NCI-H82 (cell line): Measurements from ENCODE around the gene DCPS.
"Not testable (repeated sequence)": the region's sequence is repeated elsewhere in the genome, so short reads cannot be mapped to it uniquely, and the experiment has no call there.

Experiments used
- DNase-seq: peaks from one replicate; lab custom pipeline; 2025; lab: John Stamatoyannopoulos, UW

DCPS gene

DNA sequence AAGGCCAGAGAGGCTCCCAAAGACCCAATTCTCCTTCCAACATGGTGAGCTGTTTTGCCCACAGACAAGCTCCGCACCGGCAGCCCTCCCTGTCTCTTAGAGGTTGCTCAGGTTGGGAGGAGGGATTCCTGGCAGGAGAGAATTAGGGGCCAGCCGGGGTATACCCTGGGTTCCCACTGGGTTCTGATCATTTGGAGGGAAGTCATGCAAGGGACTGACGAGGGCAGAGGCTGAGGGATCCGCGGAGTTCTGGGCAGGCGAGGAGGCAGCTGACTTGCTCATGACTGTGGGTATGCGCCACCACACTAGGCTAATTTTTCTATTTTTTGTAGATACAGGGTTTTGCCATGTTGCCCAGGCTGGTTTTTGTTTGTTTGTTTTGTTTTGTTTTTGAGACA lies 56.2 kb downstream of the DCPS start:
- DNase-seq = no peak

DNA sequence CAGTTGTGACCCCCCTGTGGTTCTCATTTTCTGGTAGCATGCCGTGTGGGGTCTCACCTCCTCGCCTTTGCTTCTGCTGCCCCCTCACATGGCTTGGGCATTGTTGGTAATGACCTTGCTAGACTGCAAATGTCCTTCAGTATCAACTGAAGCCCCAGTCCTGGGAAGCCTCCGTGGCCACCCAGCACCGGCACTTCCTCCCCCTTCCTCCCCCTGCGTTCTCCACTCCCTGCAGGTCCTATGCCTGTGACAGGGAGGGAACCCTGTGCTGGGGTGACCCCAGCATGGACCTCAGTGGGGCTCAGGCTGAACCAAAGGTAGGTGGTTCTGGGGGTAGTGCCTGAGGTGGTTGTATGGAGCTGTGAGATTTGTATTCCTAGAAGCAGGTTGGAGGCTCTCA lies 57.5 kb downstream of the DCPS start:
- DNase-seq = no peak

DNA sequence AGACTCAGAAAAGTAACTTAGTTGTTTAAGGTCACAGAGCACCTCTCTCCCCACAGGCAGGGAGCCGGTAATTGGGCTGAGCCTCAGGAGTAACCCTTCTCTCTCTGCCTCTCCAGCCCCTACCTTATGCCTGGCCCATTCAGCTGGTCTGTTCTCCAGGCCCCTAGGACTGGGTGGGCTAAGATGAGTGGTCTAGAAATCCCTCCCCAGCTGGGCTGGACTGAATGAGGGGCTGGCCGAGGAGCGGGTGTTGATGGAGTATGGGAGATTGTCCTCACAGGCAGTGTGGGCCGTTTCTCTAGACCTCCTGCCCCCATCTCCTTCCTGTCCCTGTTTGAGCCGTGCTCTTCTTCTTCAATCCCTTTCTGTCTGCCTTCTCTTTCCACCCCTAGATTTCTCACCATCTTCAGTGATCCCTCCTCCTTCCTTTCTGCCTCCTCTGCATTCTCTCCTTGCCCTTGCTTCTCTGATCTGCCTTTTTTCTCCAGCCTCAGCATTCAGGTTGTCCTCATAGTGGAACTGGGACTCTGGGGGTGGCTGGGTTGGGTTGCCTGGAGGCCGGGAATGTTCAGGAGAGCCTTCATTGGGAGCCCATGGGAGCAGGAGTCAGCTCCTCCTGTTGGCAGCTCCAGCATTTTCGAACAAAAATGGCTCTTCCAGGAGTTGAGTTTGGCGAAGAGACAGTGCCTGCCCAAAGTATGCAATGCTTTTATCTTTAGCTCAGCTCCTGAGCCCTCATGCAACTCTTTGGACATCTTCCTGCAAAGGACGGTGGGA lies 59.2 kb downstream of the DCPS start:
- DNase-seq = no peak

DNA sequence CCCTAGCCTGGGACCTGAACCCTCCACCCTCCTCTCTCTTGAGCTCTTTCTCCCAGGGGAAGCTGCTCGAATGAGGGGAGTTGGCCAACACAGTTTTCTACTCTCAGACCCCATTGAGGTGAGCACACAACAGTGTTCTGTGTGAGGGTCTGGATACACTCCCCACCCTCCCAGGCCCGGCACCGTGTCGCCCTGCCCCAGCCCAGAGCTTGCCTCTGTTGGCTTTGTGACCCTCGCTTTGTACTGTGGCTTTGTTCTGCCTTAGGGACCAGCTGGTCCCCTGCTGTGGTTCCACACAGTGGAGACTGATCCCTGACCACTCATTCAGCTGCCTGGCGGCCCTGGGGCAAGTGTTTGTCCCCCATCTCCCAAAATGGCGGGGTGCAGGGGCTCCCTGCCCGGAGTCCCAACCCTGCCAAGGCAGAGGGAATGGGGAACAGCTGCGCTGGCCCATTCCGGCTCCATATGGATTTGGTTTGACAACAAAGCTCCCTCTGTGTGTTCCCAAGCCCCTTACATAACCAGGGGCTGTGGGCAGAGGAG lies 59.9 kb downstream of the DCPS start:
- DNase-seq = no peak

DNA sequence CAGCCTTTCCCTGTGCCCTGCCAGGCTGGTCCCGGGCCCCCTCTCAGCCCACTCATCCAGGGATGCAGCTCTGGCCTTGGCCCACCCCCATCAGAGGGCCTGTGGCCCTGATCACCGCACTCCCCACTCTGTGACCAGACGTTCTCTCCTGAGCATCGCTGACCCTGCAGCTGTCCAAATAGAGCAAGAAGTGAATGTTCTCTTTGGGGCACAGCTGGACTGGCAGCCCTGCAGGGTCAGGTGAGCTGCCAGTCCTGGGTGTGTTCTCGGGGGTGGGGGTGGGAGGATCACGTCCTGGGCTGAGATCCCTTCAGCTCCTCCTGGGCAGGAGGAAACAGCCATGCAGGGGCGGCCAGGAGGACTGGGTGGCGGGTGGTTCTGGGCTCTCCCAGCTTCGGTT lies 60.9 kb downstream of the DCPS start:
- not testable (repeated sequence) for DNase-seq

DNA sequence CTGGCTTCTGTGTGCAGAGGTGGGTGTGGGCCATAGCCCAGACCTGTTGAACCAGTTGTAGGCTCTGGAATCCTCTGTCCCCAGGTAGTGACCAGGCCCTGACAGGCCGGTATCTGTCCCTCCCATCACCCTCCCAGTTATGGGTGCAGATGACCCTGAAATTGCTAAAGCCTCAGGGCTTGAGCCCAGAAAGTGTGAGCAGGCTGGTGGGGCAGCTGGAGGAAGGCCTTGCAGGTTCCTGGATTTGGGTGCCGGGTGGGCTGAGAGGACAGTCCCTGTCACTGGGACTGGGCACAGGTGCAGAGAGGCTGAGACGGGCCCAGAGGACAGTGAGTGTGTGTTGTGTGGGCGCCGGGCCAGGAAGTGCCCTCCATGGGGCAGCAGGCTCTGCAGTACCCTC lies 61.6 kb downstream of the DCPS start:
- DNase-seq = not testable (repeated sequence)

DNA sequence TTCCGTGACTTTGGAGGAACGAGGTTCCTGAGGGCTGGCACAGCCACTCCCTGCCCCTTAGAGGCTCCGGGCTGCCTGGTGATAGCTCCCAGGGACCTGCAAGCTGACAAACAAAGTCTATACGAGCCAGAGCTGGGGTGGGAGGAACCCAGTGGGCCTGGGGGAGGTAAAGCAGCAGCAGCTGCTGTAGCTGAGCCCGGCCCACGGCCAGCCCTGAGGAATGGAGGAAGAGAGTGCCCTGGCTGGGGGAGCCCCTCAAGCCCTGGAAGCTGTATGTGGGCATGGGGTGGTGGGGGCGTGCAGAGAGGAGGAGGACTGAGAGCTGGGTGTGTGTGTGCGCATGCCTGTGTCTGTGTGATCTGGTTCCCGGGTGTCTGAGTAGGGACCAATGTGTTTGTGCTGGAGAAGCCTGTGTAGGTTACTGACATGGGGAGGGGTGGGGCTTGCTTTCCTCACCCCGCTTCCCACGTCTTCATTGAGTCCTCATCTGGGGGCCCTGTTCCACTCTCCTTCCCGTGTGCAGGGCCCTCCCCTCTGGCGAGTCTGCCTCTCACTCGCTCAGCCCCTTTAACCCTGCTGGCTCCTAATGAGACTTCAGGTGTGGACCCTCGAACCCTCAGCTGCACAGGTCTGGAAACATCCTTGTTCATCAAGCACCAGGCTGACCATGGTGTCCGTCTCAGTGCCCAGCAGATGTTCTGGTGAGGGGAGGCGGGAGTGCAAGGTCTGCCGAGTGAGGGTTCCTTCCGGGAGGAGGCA lies 62.4 kb downstream of the DCPS start:
- no peak for DNase-seq

DNA sequence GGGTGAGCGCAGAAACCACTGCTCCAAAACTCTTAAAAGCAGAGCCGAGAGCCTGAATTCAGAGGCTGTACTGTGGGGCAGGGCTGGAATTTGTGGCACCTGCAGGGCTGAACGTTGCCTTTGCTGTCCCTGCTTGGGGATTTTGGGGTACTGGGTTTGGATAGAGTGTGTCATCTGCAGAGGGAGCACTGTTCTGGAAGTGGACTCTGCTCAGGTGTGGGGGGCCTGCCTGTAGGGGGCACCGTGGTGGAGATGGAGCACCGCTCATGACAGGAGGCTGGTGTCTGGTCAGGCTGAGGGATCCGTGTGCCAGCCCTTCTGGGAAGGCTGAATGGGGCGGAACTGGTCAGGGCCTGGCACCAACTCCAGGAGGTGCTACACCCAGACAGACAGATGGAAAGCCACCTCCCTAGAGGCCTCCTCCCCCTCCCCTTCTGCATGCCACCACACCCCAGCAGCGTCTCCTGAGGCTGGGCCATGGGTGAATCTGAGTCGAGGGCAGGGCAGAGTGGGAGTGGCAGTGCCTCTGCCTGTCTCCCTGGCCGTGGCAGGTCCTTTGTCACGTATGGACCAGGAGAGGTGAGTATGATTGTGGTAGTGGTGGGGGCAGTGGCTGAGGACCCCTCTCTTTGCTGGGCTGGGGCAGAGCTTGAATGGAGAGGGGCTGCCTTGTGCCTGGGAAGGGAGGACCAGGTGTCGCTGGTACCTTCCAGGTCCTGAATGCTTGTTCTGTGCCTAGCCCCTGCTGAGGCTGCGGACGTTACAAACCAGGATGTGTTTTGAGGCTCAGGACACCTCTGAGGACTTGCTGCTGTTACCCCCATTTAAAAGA lies 63.2 kb downstream of the DCPS start:
- not testable (repeated sequence) for DNase-seq

DNA sequence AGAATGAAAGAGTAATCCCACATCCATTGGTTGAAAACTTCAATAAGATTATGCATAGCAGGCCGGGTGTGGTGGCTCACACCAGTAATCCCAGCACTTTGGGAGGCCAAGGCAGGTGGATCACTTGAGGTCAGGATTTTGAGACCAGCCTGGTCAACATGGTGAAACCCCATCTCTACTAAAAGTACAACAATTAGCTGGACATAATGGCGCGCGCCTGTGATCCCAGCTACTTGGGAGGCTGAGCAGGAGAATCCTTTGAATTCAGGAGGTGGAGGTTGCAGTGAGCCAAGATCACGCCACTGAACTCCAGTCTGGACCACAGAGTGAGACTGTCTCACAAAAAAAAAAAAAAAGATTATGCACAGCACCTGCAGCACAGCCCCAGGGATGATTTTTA lies 63.9 kb downstream of the DCPS start:
- not testable (repeated sequence) for DNase-seq

DNA sequence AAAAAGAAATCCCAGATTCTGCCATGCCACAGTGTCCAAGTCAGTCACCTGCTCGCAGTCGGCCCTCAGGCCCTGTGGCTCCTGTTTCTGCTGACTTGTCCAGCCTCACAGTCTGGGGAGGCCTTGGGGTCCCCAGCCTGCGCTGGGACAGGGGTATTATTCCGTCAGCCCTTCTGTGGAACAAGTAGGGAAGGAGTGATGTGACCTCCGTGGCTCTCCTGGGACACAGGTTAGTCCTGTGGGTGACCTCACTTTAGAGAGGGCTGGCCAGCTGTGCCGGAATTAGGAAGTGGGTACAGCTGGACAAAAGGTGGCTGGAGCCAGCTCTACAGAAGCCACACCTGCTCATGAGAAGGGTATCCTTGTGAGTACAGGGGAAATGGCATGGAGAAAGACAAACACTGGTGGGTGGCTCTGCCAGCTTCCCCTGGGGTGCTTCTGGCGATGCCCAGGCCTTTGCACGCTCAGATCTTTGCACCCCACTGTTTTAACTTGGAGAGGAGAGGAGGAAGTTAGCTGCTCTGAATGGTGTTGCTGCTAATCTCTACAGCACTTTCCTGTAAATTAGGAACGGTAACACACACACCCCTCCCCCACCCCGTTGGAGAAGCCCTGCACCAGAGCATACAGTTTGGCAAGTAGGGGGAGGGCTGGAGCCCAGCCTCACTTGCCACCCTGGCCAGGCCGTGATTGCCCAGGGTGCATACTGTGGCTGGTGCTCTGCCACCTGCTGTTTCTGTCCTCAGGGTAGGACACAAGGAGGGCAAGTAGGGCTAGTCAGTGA lies 64.7 kb downstream of the DCPS start:
- not testable (repeated sequence) for DNase-seq

DNA sequence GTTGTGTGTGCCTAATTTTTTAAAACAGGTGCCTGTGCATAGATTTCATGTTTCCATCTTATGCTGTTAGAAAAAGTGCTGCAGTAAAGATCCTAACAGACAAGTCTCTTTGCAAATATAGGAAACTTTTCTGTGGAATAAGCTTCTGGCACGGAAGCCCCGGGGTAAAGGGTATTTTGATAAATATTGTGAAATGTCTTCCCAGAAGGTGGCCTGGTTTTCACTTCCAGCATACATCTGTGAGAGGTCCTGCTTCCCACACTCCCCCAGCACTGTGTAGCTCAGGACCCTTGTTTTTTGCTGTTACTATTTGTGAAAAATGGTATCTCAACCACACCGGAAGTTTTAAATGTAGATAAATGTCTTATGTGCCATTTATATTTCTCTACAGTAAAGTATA lies 66.2 kb downstream of the DCPS start:
- no peak for DNase-seq

DNA sequence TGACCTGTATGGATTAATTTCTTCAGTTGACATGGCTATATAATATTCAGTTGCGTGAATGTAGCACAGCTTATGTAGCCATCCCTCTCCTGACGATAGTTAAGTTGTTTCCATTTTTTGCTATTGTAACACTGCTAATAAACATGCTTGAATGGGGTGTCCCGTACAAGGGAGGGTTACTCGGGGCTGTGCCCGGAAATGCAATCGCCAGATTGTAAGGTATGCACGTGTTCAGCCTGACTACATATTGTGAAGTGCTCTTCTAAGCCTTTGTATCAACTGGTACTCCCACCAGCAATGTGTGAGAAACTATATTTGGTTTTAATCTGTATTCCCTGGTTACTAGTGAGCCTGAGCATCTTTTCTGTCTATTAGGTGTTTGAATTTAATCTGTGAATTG lies 67.7 kb downstream of the DCPS start:
- DNase-seq = no peak

DNA sequence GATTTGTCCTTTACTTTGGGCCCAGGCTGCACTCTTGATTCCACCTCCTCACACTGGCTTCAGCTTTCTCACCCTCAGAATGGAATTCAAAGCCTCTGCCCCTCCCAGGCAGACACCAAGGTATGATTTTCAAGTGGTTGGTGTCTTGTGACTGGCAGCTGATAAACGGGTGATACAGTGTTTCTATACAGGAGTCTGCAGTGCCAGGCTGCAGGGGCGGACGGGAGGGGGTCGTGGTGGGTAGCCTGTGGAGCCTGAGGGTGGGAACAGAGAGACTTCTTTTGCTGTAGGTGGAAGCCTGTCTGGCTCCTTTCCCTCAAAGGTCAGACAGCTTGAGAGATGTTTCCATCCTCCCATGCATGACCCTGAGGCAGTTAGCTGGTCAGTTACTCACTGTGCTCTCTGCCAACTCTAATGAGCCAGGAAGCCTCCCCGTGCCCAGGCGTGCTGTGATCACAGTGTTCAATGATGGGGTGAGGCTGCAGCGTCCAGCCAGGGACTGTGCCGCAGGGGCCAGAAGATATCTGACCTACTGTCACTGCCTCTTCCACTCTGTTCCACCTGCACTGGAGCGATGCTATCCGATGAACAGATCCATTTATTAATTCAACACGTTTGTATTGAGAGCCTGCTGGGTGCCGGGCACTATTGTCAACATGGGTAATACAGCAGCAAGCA lies 69.7 kb downstream of the DCPS start:
- not testable (repeated sequence) for DNase-seq

DNA sequence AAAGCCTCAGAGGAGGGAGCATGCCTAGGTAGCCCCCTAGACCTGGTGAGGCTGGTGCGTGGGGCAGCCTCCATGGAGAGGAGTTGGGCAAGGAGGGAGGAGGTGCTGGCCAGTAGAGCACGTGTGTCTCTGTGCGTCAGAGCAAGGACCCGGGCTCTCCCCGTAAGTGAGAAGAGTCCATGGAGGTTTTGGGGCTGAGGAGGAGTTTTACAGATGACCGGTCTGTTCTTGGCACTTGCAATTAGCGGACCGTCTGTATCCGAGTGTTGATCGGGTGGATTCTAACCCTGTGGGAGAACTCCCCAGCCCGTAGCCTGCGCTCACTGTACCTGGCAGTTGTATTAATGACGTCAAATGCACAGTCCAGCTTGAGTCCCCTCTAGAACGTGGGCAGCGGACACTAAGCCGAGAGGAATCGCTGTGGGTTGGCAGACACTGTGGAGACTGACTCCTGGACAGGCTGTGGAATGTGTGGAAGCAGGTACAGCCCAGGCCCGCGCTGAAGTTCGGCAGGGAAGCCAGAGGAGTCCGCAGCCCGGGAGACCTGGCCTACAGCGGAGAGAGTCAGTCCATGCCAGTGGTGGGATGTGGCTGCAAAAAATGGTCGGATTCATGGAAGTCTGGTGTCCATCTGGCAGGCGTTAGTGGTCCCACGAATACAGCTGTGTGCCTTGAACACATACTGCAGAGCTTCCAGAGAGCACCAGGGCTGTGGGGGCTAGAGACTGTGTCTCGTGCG lies 70.9 kb downstream of the DCPS start:
- DNase-seq = not testable (repeated sequence)

DNA sequence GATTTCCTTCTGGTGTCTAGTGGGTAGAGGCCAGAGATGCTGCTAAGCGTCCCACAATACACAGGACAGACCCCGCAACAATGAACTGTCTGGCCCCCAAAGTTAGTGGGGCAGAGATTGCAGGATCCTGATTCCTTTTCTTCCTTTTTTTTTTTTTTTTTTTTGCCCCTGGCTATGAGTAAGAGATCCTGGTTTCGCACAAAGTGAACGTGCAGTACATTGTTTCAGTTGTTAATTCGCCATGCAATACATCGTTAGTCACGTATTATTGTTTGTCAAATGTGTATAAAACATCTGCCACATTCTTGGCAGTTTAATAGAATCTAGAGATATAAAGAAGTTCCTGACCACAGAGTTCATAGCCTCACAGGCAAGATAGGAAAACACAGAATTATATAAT lies 71.9 kb downstream of the DCPS start:
- no peak for DNase-seq

DNA sequence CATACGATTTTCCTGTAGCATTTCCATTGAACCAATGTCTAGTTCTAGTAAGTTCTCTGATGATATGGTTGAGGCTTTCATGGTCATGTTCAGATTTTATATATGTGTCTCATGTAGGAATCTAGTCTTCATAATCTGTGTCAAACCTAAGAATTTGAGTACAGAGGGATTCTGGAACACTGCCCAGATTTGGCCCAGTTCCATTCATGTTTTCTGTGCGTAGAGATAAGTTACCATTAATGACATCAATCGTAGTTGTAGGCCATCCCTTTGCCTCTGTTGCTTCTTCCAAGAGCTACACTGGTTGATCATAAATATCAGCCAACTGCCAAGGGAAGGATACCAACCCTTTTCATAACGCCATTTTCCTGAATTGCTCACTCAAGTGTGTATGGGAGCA lies 74.9 kb downstream of the DCPS start:
- no peak for DNase-seq

DNA sequence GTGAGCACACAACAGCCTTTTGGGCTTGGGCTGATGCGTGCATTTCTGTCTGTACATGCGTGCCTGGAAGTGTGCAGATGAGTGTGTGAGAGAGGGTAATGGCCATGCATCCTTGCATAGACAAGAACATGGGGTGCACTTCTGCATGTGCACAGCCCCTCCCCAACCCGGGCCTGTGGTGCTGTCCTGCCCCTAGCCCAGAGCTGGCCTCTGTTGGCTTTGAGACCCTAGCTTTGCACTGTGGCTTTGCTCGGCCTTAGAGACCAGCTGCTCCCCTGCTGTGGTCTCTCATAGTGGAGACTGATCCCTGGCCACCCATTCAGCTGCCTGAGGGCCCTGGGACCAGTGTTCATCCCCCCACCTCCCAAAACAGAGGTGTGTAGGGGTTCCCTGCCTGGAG lies 77.0 kb downstream of the DCPS start:
- no peak for DNase-seq

DNA sequence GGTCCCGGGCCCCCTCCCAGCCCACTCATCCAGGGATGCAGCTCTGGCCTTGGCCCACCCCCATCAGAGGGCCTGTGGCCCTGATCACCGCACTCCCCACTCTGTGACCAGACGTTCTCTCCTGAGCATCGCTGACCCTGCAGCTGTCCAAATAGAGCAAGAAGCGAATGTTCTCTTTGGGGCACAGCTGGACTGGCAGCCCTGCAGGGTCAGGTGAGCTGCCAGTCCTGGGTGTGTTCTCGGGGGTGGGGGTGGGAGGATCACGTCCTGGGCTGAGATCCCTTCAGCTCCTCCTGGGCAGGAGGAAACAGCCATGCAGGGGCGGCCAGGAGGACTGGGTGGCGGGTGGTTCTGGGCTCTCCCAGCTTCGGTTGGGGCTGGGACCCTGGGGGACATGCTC lies 78.1 kb downstream of the DCPS start:
- not testable (repeated sequence) for DNase-seq

DNA sequence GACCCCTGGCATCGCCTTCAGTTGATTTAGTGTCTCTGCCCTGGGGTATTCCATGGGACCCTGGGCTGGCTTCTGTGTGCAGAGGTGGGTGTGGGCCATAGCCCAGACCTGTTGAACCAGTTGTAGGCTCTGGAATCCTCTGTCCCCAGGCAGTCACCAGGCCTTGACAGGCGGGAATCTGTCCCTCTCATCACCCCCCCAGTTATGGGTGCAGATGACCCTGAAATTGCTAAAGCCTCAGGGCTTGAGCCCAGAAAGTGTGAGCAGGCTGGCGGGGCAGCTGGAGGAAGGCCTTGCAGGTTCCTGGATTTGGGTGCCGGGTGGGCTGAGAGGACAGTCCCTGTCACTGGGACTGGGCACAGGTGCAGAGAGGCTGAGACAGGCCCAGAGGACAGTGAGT lies 78.8 kb downstream of the DCPS start:
- DNase-seq = not testable (repeated sequence)
